Measurements from ENCODE around the gene SYT5. TPM values are rescaled to one million over a fixed set of nuclear protein-coding genes. Genes with fewer than 3 reads are reported as not detected.
"Not testable (repeated sequence)": the region's sequence is repeated elsewhere in the genome, so short reads cannot be mapped to it uniquely, and the experiment has no call there.

SYT5 gene
- total RNA-seq, 1 donor, result 0.63 TPM

- peaks cover 20% of the 10 kb centered on the region for H3K4me1 ChIP-seq (ENCODE audit: insufficient read depth, low read length)
- peaks cover 47% of the 10 kb centered on the region for H3K27me3 ChIP-seq (ENCODE audit: insufficient read depth, low read length)
- H3K4me3 ChIP-seq (ENCODE audit: low read length), result no peak overlapping the region
- H3K9me3 ChIP-seq (ENCODE audit: low read depth, low read length), result no peaks in the 10 kb centered on the region
These were observed 14.0 kb downstream of the SYT5 start for GRCh38 chr19:55165952-55166529.

GRCh38 chr19:55161571-55162322, 18.3 kb downstream of the SYT5 start:
- H3K9me3 ChIP-seq (ENCODE audit: low read depth, low read length), result no peaks in the 10 kb centered on the region
- H3K27me3 ChIP-seq (ENCODE audit: insufficient read depth, low read length), result peaks cover 24% of the 10 kb centered on the region
- H3K4me3 ChIP-seq (ENCODE audit: low read length), result no peak overlapping the region
- peaks cover 10% of the 10 kb centered on the region for H3K4me1 ChIP-seq (ENCODE audit: insufficient read depth, low read length)

- peaks cover 22% of the 10 kb centered on the region for H3K27me3 ChIP-seq (ENCODE audit: insufficient read depth, low read length)
- H3K4me3 ChIP-seq (ENCODE audit: low read length), result no peak overlapping the region
These were observed 19.1 kb downstream of the SYT5 start for GRCh38 chr19:55160986-55161365.

GRCh38 chr19:55160128-55160985, 19.7 kb downstream of the SYT5 start:
- Histone ChIP-seq H3K27me3 (ENCODE audit: insufficient read depth, low read length) (peaks cover 18% of the 10 kb centered on the region), H3K4me1 (ENCODE audit: insufficient read depth, low read length) (peaks cover 3% of the 10 kb centered on the region), H3K4me3 (ENCODE audit: low read length) (no peak overlapping the region), H3K9me3 (ENCODE audit: low read depth, low read length) (no peaks in the 10 kb centered on the region)

More at GRCh38 chr19:55160986-55161365, 19.1 kb downstream of the SYT5 start:
- Histone ChIP-seq H3K4me1 (ENCODE audit: insufficient read depth, low read length) (peaks cover 5% of the 10 kb centered on the region), H3K9me3 (ENCODE audit: low read depth, low read length) (no peaks in the 10 kb centered on the region)

- Histone ChIP-seq H3K9me3 (ENCODE audit: low read depth, low read length) (no peaks in the 10 kb centered on the region), H3K4me1 (ENCODE audit: insufficient read depth, low read length) (peaks cover 3% of the 10 kb centered on the region), H3K4me3 (ENCODE audit: low read length) (no peak overlapping the region), H3K27me3 (ENCODE audit: insufficient read depth, low read length) (peaks cover 18% of the 10 kb centered on the region)
These were observed 21.0 kb downstream of the SYT5 start for GRCh38 chr19:55158848-55159749.

- no peaks in the 10 kb centered on the region for H3K9me3 ChIP-seq (ENCODE audit: low read depth, low read length)
- no peak overlapping the region for H3K4me3 ChIP-seq (ENCODE audit: low read length)
- H3K4me1 ChIP-seq (ENCODE audit: insufficient read depth, low read length), result peaks cover 3% of the 10 kb centered on the region
- peaks cover 18% of the 10 kb centered on the region for H3K27me3 ChIP-seq (ENCODE audit: insufficient read depth, low read length)
These were observed 21.7 kb downstream of the SYT5 start for GRCh38 chr19:55158423-55158822.

- H3K4me1 ChIP-seq (ENCODE audit: insufficient read depth, low read length), result peaks cover 3% of the 10 kb centered on the region
- H3K27me3 ChIP-seq (ENCODE audit: insufficient read depth, low read length), result peaks cover 15% of the 10 kb centered on the region
- no peak within 1 kb of the TSS for H3K4me3 ChIP-seq (ENCODE audit: low read length)
- no peaks in the 10 kb centered on the region for H3K9me3 ChIP-seq (ENCODE audit: low read depth, low read length)
These were observed 22.8 kb downstream of the SYT5 start, which contains the start of gene TNNI3 for GRCh38 chr19:55157064-55157908. TNNI3 (minus strand) TSS chr19:55157732; CDS start chr19:55157589, 143 bp downstream.

GRCh38 chr19:55156202-55157063, 23.7 kb downstream of the SYT5 start:
- Histone ChIP-seq H3K9me3 (ENCODE audit: low read depth, low read length) (no peaks in the 10 kb centered on the region), H3K27me3 (ENCODE audit: insufficient read depth, low read length) (peaks cover 7% of the 10 kb centered on the region), H3K4me1 (ENCODE audit: insufficient read depth, low read length) (peaks cover 3% of the 10 kb centered on the region), H3K4me3 (ENCODE audit: low read length) (no peak overlapping the region)

- H3K4me1 ChIP-seq (ENCODE audit: insufficient read depth, low read length); H3K4me3 ChIP-seq (ENCODE audit: low read length); H3K9me3 ChIP-seq (ENCODE audit: low read depth, low read length); H3K27me3 ChIP-seq (ENCODE audit: insufficient read depth, low read length): not testable (repeated sequence)
These were observed 24.3 kb downstream of the SYT5 start for GRCh38 chr19:55155784-55156183.

GRCh38 chr19:55153652-55154264, 26.3 kb downstream of the SYT5 start:
- Histone ChIP-seq H3K27me3 (ENCODE audit: insufficient read depth, low read length) (peaks cover 7% of the 10 kb centered on the region), H3K4me1 (ENCODE audit: insufficient read depth, low read length) (peaks cover 3% of the 10 kb centered on the region), H3K9me3 (ENCODE audit: low read depth, low read length) (no peaks in the 10 kb centered on the region), H3K4me3 (ENCODE audit: low read length) (no peak overlapping the region)

GRCh38 chr19:55152017-55152416, 28.1 kb downstream of the SYT5 start:
- H3K27me3 ChIP-seq (ENCODE audit: insufficient read depth, low read length), result peaks cover 7% of the 10 kb centered on the region
- H3K9me3 ChIP-seq (ENCODE audit: low read depth, low read length), result no peaks in the 10 kb centered on the region
- no peak overlapping the region for H3K4me3 ChIP-seq (ENCODE audit: low read length)
- peaks cover 3% of the 10 kb centered on the region for H3K4me1 ChIP-seq (ENCODE audit: insufficient read depth, low read length)

GRCh38 chr19:55149078-55150003, 30.7 kb downstream of the SYT5 start, which contains the start of gene TNNT1:
TNNT1 (minus strand) TSS chr19:55149206; CDS start chr19:55147157, 2,049 bp downstream.
- H3K4me1 ChIP-seq (ENCODE audit: insufficient read depth, low read length), result peaks cover 11% of the 10 kb centered on the region
- peaks cover 4% of the 10 kb centered on the region for H3K27me3 ChIP-seq (ENCODE audit: insufficient read depth, low read length)
- no peaks in the 10 kb centered on the region for H3K9me3 ChIP-seq (ENCODE audit: low read depth, low read length)
- no peak within 1 kb of the TSS for H3K4me3 ChIP-seq (ENCODE audit: low read length)
